Fibroblast of skin of left quadriceps (primary cell): ENCODE data around the gene P2RY11.

ENCODE experiments used
- DNase-seq, 2 experiments: peaks; one replicate each; pipeline ENCODE4 v3.0.0-alpha.2; 2013; ENCODE audit warnings: low read depth in 2 of 2

P2RY11 gene

GRCh38 chr19:10141479-10141878 lies 30.0 kb downstream of the P2RY11 start:
- DNase-seq: no peak

- no peak for DNase-seq
Measured at GRCh38 chr19:10141973-10142372, 30.5 kb downstream of the P2RY11 start.

- no peak for DNase-seq
Measured at GRCh38 chr19:10142701-10143375, 31.3 kb downstream of the P2RY11 start.

GRCh38 chr19:10143681-10144080 lies 32.2 kb downstream of the P2RY11 start:
- no peak for DNase-seq

GRCh38 chr19:10144361-10144760 lies 32.9 kb downstream of the P2RY11 start:
- DNase-seq: no peak

- no peak for DNase-seq
Measured at GRCh38 chr19:10145031-10145430, 33.5 kb downstream of the P2RY11 start.

- no peak for DNase-seq
Measured at GRCh38 chr19:10146142-10146541, 34.6 kb downstream of the P2RY11 start.

GRCh38 chr19:10149427-10149826 lies 37.9 kb downstream of the P2RY11 start:
- no peak for DNase-seq

GRCh38 chr19:10151521-10151920 lies 40.0 kb downstream of the P2RY11 start:
- no peak for DNase-seq

GRCh38 chr19:10152100-10152499 lies 40.6 kb downstream of the P2RY11 start:
- DNase-seq: no peak

- DNase-seq: no peak
Measured at GRCh38 chr19:10155839-10156238, 44.3 kb downstream of the P2RY11 start.

- no peak for DNase-seq
Measured at GRCh38 chr19:10158071-10158470, 46.6 kb downstream of the P2RY11 start.

GRCh38 chr19:10158485-10158884 lies 47.0 kb downstream of the P2RY11 start:
- DNase-seq: no peak

- no peak for DNase-seq
Measured at GRCh38 chr19:10159610-10160009, 48.1 kb downstream of the P2RY11 start.

GRCh38 chr19:10163536-10163935 lies 52.0 kb downstream of the P2RY11 start:
- no peak for DNase-seq
